GM19023 (cell line): Measurements from ENCODE around the gene PKN1.

Source experiments
- ATAC-seq: cut with Tn5 transposase; IDR thresholded peaks from one replicate; pipeline ENCODE4 v1.9.1; 2021; ENCODE audit warnings: mild to moderate bottlenecking, moderate library complexity; ENCODE audit not compliant: unreplicated experiment

Gene PKN1

DNA sequence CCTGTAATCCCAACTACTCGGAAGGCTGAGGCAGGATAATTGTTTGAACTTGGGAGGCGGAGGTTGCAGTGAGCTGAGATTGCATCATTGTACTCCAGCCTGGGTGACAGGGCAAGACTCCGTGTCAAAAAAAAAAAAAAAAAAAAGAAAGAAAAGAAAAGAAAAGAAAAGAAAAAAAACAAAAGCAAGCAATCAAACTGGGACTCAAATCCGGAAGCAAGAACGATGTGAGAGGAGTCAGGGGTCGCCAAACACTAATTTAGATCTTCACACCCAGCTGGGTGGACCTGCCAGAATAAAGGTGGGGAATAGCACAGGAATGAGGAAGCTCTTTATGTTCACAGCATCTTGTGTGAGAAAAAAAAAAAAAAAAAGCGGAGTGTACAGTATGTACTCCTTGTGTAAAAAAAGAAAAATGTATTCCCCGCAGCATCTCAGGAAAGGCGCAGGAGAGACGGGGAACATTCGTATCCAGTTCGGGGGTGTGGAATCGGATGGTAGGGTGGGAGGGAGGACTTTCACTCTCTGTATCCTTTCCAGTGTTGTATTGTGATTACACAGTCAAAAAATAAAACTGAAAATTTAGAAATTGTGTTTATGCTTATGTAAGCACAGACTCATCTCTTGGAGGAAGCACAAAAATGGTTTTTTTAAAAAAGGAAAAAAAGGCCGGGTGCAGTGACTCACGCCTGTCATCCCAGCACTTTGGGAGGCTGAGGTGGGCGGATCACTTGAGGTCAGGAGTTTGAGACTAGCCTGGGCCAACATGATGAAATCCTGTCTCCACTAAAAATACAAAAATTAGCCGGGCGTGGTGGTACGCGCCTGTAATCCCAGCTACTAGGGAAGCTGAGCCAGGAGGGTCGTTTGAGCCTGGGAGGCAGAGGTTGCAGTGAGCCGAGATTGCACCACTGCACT lies 77.5 kb downstream of the PKN1 start:
- no peak for ATAC-seq

- no peak for ATAC-seq
Observed at GRCh38 chr19:14511229-14511593, 78.1 kb downstream of the PKN1 start.

GRCh38 chr19:14512406-14512961 lies 79.4 kb downstream of the PKN1 start:
- ATAC-seq = no peak

- ATAC-seq = no peak
Observed at GRCh38 chr19:14514215-14514863, 81.2 kb downstream of the PKN1 start.

DNA sequence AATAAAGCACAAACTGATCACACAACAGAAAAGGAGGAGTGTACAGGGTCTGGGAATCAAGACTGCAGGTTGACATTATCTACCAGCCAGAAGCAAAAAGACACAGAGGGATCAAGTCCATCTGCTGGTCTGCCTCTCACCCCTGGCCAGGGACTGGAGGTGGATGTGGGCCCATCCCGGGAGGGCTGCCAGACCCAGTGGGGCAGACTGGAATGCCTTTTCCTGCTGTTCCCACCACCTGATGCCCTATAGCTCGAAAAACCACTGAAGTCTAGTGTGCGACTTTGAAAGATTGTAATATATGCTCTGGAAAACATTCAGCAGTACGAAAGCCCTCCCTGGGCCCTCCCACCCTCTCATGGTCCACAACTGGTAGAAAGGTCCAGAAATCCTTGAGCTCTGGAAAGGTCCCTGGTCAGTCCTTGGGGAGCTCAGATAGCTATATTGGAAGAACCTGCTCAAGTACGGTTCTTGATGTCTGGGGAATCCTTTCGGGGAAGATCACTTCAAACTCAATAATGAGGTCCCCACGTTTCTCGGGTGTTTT lies 82.5 kb downstream of the PKN1 start:
- ATAC-seq = no peak

DNA sequence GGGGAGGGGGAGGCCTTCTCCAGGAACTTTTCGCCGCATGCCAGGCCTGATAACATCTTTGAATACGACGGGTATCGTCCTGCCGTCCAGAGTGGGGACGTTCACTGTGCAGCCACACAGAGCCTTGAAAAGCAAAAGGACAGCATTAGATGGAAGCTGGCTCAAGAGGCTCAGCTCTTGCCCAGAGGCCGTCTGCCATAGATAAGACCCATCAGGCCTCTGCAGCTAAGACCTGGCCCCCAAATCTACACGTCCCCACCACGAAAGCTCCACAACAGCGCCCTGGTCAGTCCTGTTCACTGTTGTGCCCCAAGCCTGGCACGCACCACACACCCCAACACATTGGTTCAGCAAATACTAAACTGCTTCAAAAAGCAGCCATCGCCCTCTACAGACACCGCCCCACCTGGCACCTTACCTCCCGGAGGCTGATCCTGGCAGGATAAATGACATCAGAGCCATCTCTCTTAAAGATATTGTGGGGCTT lies 83.0 kb downstream of the PKN1 start:
- no peak for ATAC-seq

- ATAC-seq = no peak
Observed at GRCh38 chr19:14516746-14517438, 83.8 kb downstream of the PKN1 start.

DNA sequence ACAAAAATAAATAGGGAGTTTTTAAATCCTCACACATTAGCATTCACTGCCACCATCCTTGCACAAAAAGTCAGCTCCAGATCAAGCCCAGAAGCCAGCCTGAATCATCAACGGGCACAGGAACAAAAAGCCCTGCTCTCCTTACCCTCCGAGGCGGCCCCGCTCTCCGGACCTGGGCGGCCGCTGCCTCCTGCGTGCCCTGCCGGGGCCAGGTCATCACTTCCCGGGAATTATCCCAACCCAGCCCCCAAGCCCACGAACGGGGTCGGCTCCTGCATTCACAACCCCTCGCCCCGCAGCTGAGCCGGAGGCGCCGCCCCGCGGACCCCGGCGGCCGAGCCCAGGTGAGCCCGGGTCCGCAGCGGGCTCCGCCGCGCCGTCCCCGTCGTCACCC lies 84.3 kb downstream of the PKN1 start:
- ATAC-seq = no peak

- peak; percentile 69 for ATAC-seq
Observed at GRCh38 chr19:14517840-14518505, 84.9 kb downstream of the PKN1 start, which contains the start of gene DNAJB1. DNAJB1 (minus strand) TSS chr19:14518397; CDS start chr19:14518349, 48 bp downstream.

- ATAC-seq = no peak
Observed at GRCh38 chr19:14519245-14519859, 86.2 kb downstream of the PKN1 start.

DNA sequence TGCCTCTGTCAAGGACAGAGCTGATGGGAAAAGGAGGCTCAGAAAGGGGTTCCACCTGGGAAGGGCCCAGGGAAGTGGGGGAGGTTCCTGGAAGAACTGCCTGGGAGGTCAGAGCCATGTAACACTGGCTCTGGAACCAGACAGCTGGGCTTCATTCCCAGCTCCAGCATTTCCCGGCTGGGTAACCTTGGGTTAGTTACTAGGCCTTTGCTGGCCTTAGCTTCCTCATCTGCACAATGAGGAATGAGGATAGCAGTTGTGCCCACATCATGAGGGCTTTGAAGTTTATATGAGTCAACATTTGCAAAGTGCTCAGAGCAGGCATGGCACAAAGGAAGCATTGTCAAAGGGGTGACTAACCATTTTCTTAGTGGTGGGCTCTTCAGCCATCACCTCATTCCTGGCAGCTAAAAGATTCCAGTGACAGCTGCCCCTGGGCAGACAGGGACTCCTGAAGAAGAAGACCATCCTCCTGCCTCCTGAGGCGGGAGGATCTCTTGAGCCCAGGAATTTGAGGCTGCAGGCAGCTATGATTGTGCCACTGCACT lies 86.8 kb downstream of the PKN1 start:
- no peak for ATAC-seq

DNA sequence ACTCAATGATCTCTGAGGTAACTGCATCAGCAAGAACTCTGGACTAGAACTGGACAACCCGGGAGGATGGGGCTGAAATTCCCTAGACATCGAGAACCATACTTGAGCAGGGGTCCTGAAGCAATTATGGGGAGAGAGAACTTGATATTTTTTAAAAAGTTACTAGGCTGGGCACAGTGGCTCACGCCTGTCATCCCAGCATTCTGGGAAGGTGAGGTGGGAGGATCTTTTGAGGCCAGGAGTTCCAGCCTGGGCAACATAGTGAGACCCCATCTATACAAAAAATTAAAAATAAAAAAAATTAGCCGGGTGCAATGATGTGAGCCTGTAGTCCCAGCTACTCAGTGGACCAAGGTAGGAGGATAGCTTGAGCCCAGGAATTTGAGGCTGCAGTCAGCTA lies 87.4 kb downstream of the PKN1 start:
- no peak for ATAC-seq
